ENCODE measurements around the gene SIDT2. TPM values are rescaled to one million over a fixed set of nuclear protein-coding genes. Genes with fewer than 3 reads are reported as not detected.
"Not testable (repeated sequence)": the region's sequence is repeated elsewhere in the genome, so short reads cannot be mapped to it uniquely, and the experiment has no call there.

The SIDT2 gene
- total RNA-seq, 1 experiment from 2014 or later, result 47.6 TPM

DNA sequence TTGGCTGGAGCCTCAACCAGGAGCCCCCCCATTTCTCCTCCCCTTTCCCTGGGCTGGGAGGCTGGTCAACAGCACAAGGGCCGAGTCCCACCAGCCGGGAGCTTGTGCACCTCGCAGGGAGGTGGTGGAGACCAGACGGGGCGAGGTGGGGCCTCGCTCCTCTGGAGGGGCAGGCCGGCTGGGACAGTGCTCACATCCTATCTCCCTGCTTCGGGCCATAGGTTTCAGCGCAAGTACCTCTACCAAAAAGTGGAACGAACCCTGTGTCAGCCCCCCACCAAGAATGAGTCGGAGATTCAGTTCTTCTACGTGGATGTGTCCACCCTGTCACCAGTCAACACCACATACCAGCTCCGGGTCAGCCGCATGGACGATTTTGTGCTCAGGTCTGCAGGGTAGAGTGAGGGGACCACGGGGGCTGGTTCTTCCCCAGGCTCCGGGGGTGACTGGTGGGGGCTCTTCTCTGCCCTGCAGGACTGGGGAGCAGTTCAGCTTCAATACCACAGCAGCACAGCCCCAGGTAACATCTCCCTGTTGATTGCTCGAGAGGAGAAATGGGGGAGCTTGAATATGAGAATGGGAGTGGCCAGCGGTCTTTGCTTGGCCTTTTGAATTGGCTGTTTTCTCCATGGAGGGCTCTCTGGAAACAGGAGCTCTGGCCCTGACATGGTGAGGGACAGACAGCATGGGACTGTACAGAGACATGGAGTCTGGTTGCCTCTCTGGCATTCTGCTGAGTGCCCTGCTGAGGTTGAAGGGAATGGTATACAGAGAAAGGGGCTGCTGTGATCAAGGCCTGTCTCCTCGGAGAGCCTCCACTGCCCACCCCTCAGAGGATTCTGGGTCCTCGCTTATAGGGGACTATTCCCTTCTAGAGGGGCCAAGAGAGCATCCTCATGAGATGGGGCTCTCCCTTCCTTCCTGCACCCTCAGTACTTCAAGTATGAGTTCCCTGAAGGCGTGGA lies 3.3 kb downstream of the SIDT2 start:
- Histone ChIP-seq H3K36me3 (ENCODE audit: control insufficient read depth, insufficient read depth, low read length) (no peaks in the 10 kb centered on the region), H3K27me3 (ENCODE audit: control insufficient read depth, insufficient read depth, low read length) (no peaks in the 10 kb centered on the region), H3K4me1 (ENCODE audit: control insufficient read depth, insufficient read depth, low read length) (peaks cover 19% of the 10 kb centered on the region), H3K4me3 (ENCODE audit: low read depth in 2 of 2, low read length in 2 of 2) (no peak overlapping the region), H3K27ac (ENCODE audit: low read length) (no peak overlapping the region), H3K9me3 (ENCODE audit: control insufficient read depth, insufficient read depth, low read depth, low read length) (no peaks in the 10 kb centered on the region)
- DNase-seq (ENCODE audit: low read depth, low spot score), result no peak
- intact Hi-C loops (cut with micrococcal nuclease; ENCODE audit: unreplicated experiment) (no loop called here), in situ Hi-C loops (cut with HindIII; ENCODE audit: low pct_unique_long_range_greater_than_20kb, low sequenced_read_pairs) (no loop called here)
- TF ChIP-seq, protein P1, sequence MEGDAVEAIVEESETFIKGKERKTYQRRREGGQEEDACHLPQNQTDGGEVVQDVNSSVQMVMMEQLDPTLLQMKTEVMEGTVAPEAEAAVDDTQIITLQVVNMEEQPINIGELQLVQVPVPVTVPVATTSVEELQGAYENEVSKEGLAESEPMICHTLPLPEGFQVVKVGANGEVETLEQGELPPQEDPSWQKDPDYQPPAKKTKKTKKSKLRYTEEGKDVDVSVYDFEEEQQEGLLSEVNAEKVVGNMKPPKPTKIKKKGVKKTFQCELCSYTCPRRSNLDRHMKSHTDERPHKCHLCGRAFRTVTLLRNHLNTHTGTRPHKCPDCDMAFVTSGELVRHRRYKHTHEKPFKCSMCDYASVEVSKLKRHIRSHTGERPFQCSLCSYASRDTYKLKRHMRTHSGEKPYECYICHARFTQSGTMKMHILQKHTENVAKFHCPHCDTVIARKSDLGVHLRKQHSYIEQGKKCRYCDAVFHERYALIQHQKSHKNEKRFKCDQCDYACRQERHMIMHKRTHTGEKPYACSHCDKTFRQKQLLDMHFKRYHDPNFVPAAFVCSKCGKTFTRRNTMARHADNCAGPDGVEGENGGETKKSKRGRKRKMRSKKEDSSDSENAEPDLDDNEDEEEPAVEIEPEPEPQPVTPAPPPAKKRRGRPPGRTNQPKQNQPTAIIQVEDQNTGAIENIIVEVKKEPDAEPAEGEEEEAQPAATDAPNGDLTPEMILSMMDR (IDR thresholded peaks at IDR 0.05), result no peak
- no peak for TF ChIP-seq TCF7L2 (IDR thresholded peaks at IDR 0.05; ENCODE audit: low read depth, low read length)
- TF ChIP-seq SIN3A (IDR thresholded peaks at IDR 0.05; ENCODE audit: borderline replicate concordance, insufficient read depth, low read depth, low read length), result no peak
- TF ChIP-seq POLR2AphosphoS5 (IDR thresholded peaks at IDR 0.05; ENCODE audit: low read depth, low read length), result no peak
- TF ChIP-seq, protein P2, sequence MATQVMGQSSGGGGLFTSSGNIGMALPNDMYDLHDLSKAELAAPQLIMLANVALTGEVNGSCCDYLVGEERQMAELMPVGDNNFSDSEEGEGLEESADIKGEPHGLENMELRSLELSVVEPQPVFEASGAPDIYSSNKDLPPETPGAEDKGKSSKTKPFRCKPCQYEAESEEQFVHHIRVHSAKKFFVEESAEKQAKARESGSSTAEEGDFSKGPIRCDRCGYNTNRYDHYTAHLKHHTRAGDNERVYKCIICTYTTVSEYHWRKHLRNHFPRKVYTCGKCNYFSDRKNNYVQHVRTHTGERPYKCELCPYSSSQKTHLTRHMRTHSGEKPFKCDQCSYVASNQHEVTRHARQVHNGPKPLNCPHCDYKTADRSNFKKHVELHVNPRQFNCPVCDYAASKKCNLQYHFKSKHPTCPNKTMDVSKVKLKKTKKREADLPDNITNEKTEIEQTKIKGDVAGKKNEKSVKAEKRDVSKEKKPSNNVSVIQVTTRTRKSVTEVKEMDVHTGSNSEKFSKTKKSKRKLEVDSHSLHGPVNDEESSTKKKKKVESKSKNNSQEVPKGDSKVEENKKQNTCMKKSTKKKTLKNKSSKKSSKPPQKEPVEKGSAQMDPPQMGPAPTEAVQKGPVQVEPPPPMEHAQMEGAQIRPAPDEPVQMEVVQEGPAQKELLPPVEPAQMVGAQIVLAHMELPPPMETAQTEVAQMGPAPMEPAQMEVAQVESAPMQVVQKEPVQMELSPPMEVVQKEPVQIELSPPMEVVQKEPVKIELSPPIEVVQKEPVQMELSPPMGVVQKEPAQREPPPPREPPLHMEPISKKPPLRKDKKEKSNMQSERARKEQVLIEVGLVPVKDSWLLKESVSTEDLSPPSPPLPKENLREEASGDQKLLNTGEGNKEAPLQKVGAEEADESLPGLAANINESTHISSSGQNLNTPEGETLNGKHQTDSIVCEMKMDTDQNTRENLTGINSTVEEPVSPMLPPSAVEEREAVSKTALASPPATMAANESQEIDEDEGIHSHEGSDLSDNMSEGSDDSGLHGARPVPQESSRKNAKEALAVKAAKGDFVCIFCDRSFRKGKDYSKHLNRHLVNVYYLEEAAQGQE (IDR thresholded peaks at IDR 0.05; ENCODE audit: insufficient read depth in 1 of 2, low read depth in 2 of 2, low read length in 1 of 2), result no peak
- no TSS peak for BruUV-seq (replicated peaks)
- POLR2A ChIA-PET, result no interaction called here
- ATAC-seq, result no peak
- CTCF ChIA-PET, result interaction anchor here (0.7 to 1.4 kb wide), 2 partner anchors 44 to 50 kb away, joined by 3 to 6 read pairs; partner anchors contain the start of gene PCSK7

- in situ Hi-C loops (cut with HindIII; ENCODE audit: low pct_unique_long_range_greater_than_20kb, low sequenced_read_pairs), result no loop called here
- ChIA-PET CTCF (no interaction called here), POLR2A (no interaction called here)
- intact Hi-C loops (cut with micrococcal nuclease; ENCODE audit: unreplicated experiment), result no loop called here
- no peak for ATAC-seq
- no peak overlapping the region for H3K27ac ChIP-seq (ENCODE audit: low read length)
- DNase-seq (ENCODE audit: low read depth, low spot score), result no peak
- BruUV-seq (replicated peaks), result no TSS peak
- H3K27me3 ChIP-seq (ENCODE audit: control insufficient read depth, insufficient read depth, low read length), result no peaks in the 10 kb centered on the region
- H3K4me1 ChIP-seq (ENCODE audit: control insufficient read depth, insufficient read depth, low read length), result peaks cover 18% of the 10 kb centered on the region
- no peaks in the 10 kb centered on the region for H3K9me3 ChIP-seq (ENCODE audit: control insufficient read depth, insufficient read depth, low read depth, low read length)
- TF ChIP-seq, protein P2 (IDR thresholded peaks at IDR 0.05; ENCODE audit: insufficient read depth in 1 of 2, low read depth in 2 of 2, low read length in 1 of 2), result no peak
- TF ChIP-seq SIN3A (IDR thresholded peaks at IDR 0.05; ENCODE audit: borderline replicate concordance, insufficient read depth, low read depth, low read length) (no peak), TCF7L2 (IDR thresholded peaks at IDR 0.05; ENCODE audit: low read depth, low read length) (no peak), POLR2AphosphoS5 (IDR thresholded peaks at IDR 0.05; ENCODE audit: low read depth, low read length) (no peak)
- TF ChIP-seq, protein P1 (IDR thresholded peaks at IDR 0.05), result no peak
- H3K4me3 ChIP-seq (ENCODE audit: low read depth in 2 of 2, low read length in 2 of 2), result no peak overlapping the region
- H3K36me3 ChIP-seq (ENCODE audit: control insufficient read depth, insufficient read depth, low read length), result no peaks in the 10 kb centered on the region
These were observed 4.0 kb downstream of the SIDT2 start for GRCh38 chr11:117182551-117182935.

- intact Hi-C loops (cut with micrococcal nuclease; ENCODE audit: unreplicated experiment); H3K4me3 ChIP-seq (ENCODE audit: low read depth in 2 of 2, low read length in 2 of 2); ATAC-seq; BruUV-seq (replicated peaks); H3K9me3 ChIP-seq (ENCODE audit: control insufficient read depth, insufficient read depth, low read depth, low read length); POLR2A ChIA-PET; H3K36me3 ChIP-seq (ENCODE audit: control insufficient read depth, insufficient read depth, low read length); in situ Hi-C loops (cut with HindIII; ENCODE audit: low pct_unique_long_range_greater_than_20kb, low sequenced_read_pairs); DNase-seq (ENCODE audit: low read depth, low spot score); H3K27ac ChIP-seq (ENCODE audit: low read length); H3K27me3 ChIP-seq (ENCODE audit: control insufficient read depth, insufficient read depth, low read length): not testable (repeated sequence)
- CTCF ChIA-PET, result interaction anchor here (0.7 kb wide), 1 partner anchor 1868 kb away, joined by 5 read pairs; no protein-coding TSS in a partner anchor
- peaks cover 11% of the 10 kb centered on the region for H3K4me1 ChIP-seq (ENCODE audit: control insufficient read depth, insufficient read depth, low read length)
These were observed 4.6 kb downstream of the SIDT2 start for GRCh38 chr11:117183178-117183577.

Measured in Panc1 (cell line).